ENCODE measurements around the gene CCDC24. TPM values are rescaled to one million over a fixed set of nuclear protein-coding genes. Genes with fewer than 3 reads are reported as not detected.

Gene CCDC24
- total and polyA plus RNA-seq, 9 of the 15 experiments (the other 6 are each of a cell fraction or from before 2014, with no cell fraction given): 0.31 to 4.5 (median 1.5) TPM

DNA sequence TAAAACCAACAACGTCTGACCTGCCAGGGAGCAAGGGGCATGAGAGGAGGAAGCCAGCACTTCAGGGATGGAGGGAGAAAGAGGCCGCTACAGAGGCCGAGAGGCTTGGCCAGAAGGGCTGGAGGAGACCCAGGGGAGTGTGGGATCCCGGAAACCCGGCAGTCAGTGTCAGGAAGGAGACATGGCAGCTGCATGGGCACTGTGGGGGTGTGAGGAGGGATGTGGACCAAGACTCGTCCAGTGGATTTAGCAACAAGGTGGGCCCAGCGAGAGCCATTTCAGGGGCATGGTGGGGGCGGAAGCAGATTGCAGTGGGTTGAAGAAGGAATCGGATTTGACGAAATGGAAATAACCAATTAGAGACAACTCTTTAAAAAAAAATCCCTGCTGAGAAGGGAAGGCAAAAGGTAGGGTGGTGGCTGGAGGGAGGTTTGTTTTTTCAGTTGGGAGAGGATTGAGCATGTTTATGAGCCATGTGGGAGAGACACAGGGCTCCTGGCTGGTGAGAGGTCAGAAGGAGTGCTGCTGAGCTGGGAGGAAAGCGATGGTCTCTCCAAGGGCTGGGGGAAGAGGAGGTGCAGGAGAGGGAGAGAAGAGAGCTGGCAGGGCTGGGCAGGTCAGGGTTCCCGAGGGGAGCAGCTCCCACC, 8.0 kb upstream of the CCDC24 start:
- WGBS (ENCODE audit: insufficient coverage, low coverage, missing lambda C conversion rate): 94% methylated on average over 11 of the region's 12 CpGs
- Histone ChIP-seq H3K4me3 (no peak overlapping the region), H4K20me1 (replicated peaks; ENCODE audit: control insufficient read depth, insufficient read depth, low read length) (0 out of 2 replicates have a peak, but pooled peaks cover 9% of the 10 kb centered on the region), H3K36me3 (ENCODE audit: control insufficient read depth, insufficient read depth, low read length) (peaks cover 72% of the 10 kb centered on the region; the same call in 2 of the 3 replicates), H3K4me2 (ENCODE audit: insufficient read depth, low read length) (no peak overlapping the region), H3K27ac (ENCODE audit: extremely low read depth, low read depth, low read length) (no peak overlapping the region), H3K4me1 (replicated peaks in 1 of 2; ENCODE audit: control insufficient read depth in 2 of 2, insufficient read depth in 2 of 2, low read length in 2 of 2) (peaks cover 21 to 56% of the 10 kb centered on the region in 2 experiments), H3K79me2 (ENCODE audit: control insufficient read depth, insufficient read depth, low read length) (peaks cover 46% of the 10 kb centered on the region), H2AFZ (ENCODE audit: low read depth, low read length) (no peak overlapping the region), H3K9me3 (replicated peaks; ENCODE audit: control insufficient read depth, insufficient read depth, low read depth, low read length) (no peaks in the 10 kb centered on the region), H3K9me1 (ENCODE audit: control insufficient read depth, insufficient read depth, low read length) (peaks cover 14% of the 10 kb centered on the region), H3K9ac (ENCODE audit: insufficient read depth in 1 of 2, low read depth in 2 of 2, low read length in 2 of 2) (peak overlapping the region in 1 of 2 experiments; percentile 99; a peak in 2 of 4 replicates), H3K27me3 (ENCODE audit: control insufficient read depth in 2 of 2, insufficient read depth in 2 of 2, low read length in 2 of 2) (no peaks in the 10 kb centered on the region)
- in situ Hi-C loops (cut with MboI): no loop called here
- intact Hi-C loops (cut with micrococcal nuclease): no loop called here
- no TSS peak for BruUV-seq (replicated peaks)
- DNase-seq (ENCODE audit: extremely low read depth in 1 of 4, low spot score in 3 of 4) (no peak), ATAC-seq (no peak), FAIRE-seq (no peak)
- ChIA-PET CTCF (ENCODE audit: low intra/inter-chr PET ratio) (no interaction called here), POLR2A (interaction anchor here (0.6 to 1.2 kb wide), 4 partner anchors 8 to 65 kb away, joined by 3 to 6 read pairs (median 3); no protein-coding TSS in a partner anchor)
- TF ChIP-seq ZNF197 (CRISPR knock-in tag; IDR thresholded peaks at IDR 0.05; ENCODE audit: low read depth) (no peak), ZBTB43 (CRISPR knock-in tag; IDR thresholded peaks at IDR 0.05) (no peak), SMARCA5 (IDR thresholded peaks at IDR 0.05) (no peak), BRD9 (IDR thresholded peaks at IDR 0.05; ENCODE audit: low read depth, partially characterized antibody) (no peak), HDAC3 (IDR thresholded peaks at IDR 0.05; ENCODE audit: borderline replicate concordance, partially characterized antibody) (no peak), ZZZ3 (IDR thresholded peaks at IDR 0.05) (no peak), RAD51 (IDR thresholded peaks at IDR 0.05; ENCODE audit: borderline replicate concordance, low read depth) (no peak), ATF7 (IDR thresholded peaks at IDR 0.05) (no peak), RBBP5 (IDR thresholded peaks at IDR 0.05; ENCODE audit: borderline replicate concordance, insufficient read depth, low read length, poor library complexity, severe bottlenecking) (no peak), STAT5B (CRISPR knock-in tag; IDR thresholded peaks at IDR 0.05) (no peak), ARHGAP35 (IDR thresholded peaks at IDR 0.05; ENCODE audit: partially characterized antibody) (no peak), ZNF655 (CRISPR knock-in tag; IDR thresholded peaks at IDR 0.05) (no peak), ETV1 (tag; conservative IDR thresholded peaks at IDR 0.05; ENCODE audit: low read depth) (no peak), MBD2 (IDR thresholded peaks at IDR 0.05; ENCODE audit: borderline replicate concordance, low read depth) (no peak)
- TF ChIP-seq, protein P1, sequence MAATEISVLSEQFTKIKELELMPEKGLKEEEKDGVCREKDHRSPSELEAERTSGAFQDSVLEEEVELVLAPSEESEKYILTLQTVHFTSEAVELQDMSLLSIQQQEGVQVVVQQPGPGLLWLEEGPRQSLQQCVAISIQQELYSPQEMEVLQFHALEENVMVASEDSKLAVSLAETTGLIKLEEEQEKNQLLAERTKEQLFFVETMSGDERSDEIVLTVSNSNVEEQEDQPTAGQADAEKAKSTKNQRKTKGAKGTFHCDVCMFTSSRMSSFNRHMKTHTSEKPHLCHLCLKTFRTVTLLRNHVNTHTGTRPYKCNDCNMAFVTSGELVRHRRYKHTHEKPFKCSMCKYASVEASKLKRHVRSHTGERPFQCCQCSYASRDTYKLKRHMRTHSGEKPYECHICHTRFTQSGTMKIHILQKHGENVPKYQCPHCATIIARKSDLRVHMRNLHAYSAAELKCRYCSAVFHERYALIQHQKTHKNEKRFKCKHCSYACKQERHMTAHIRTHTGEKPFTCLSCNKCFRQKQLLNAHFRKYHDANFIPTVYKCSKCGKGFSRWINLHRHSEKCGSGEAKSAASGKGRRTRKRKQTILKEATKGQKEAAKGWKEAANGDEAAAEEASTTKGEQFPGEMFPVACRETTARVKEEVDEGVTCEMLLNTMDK (IDR thresholded peaks at IDR 0.05; ENCODE audit: borderline replicate concordance, insufficient read depth, low read depth, low read length, poor library complexity, severe bottlenecking): no peak
- TF ChIP-seq, protein P2, sequence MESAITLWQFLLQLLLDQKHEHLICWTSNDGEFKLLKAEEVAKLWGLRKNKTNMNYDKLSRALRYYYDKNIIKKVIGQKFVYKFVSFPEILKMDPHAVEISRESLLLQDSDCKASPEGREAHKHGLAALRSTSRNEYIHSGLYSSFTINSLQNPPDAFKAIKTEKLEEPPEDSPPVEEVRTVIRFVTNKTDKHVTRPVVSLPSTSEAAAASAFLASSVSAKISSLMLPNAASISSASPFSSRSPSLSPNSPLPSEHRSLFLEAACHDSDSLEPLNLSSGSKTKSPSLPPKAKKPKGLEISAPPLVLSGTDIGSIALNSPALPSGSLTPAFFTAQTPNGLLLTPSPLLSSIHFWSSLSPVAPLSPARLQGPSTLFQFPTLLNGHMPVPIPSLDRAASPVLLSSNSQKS (CRISPR knock-in tag; IDR thresholded peaks at IDR 0.05): no peak
